OCI-LY3 (cell line): ENCODE measurements around the gene GFRA4.

Experiments
- CTCF ChIP-seq: fragments of 200-600, 300-600 bp; sonication (generic); IDR thresholded peaks from 2 replicates; pipeline ENCODE4 v1.5.1; 2014; ENCODE audit warnings: antibody characterized with exemption, low read length, low read depth
- EZH2phosphoT487 ChIP-seq: fragments of 200-600 bp; shearing (Covaris generic); IDR thresholded peaks from 2 replicates; pipeline ENCODE4 v1.6.1; 2018; ENCODE audit warnings: antibody characterized with exemption, mixed run types, low read depth

GRCh38 chr20:3685341-3685740, 22.1 kb upstream of the GFRA4 start:
- TF ChIP-seq CTCF (no peak), EZH2phosphoT487 (no peak)
